K562 (cell line): ENCODE data around the gene SYF2. TPM values are rescaled to one million over a fixed set of nuclear protein-coding genes. Genes with fewer than 3 reads are reported as not detected.
A peak's percentile ranks its signal among the peaks of the same experiment; 100 is the strongest.

Source experiments
- BCL6 ChIP-seq: fragments of 250-450 bp; sonication (Bioruptor Pico); IDR thresholded peaks from 2 replicates; pipeline ENCODE4 v1.4.0; 2020
- CHD4 ChIP-seq: fragments of 200-600 bp; sonication (generic); IDR thresholded peaks from 3 replicates; pipeline ENCODE4 v1.6.1; 2012; ENCODE audit warnings: low read depth, mild to moderate bottlenecking, mixed read lengths, low read length, inconsistent platforms; ENCODE audit not compliant: insufficient read depth, insufficient replicate concordance, poor library complexity, severe bottlenecking
- DEAF1 ChIP-seq: fragments of 450-650 bp; formaldehyde crosslinking; IDR thresholded peaks from 2 replicates; pipeline ENCODE4 v1.4.0; 2020; ENCODE audit warnings: mild to moderate bottlenecking, moderate library complexity
- FOXJ3 ChIP-seq: sonication (generic); formaldehyde crosslinking; IDR thresholded peaks from 2 replicates; pipeline ENCODE4 v1.4.0; 2020; ENCODE audit warnings: mild to moderate bottlenecking, missing genetic modification reagents
- FOXO4 ChIP-seq: fragments of 450-650 bp; formaldehyde crosslinking; IDR thresholded peaks from 2 replicates; pipeline ENCODE4 v1.4.0; 2020; ENCODE audit warnings: mild to moderate bottlenecking, moderate library complexity
- HDAC2 ChIP-seq: fragments of 450-650 bp; IDR thresholded peaks from 2 replicates; pipeline ENCODE4 v1.6.1; 2016; ENCODE audit warnings: mild to moderate bottlenecking
- KAT2B ChIP-seq: IDR thresholded peaks from one replicate; pipeline ENCODE4 v1.6.1; 2012; ENCODE audit warnings: low read depth, mild to moderate bottlenecking, control low read depth, inconsistent platforms, low read length, moderate library complexity
- KLF10 ChIP-seq: fragments of 250-450 bp; sonication (Bioruptor Pico); IDR thresholded peaks from 2 replicates; pipeline ENCODE4 v1.6.1; 2021; ENCODE audit warnings: matching md5 sums
- LEF1 ChIP-seq: fragments of 450-650 bp; IDR thresholded peaks from 2 replicates; pipeline ENCODE4 v1.6.1; 2016; ENCODE audit warnings: mild to moderate bottlenecking
- MAFK ChIP-seq: IDR thresholded peaks from 2 replicates; pipeline ENCODE4 v1.6.1; 2011; ENCODE audit warnings: low read length, improper control_type of control experiment
- MED1 ChIP-seq: sonication (generic); formaldehyde crosslinking; IDR thresholded peaks from 2 replicates; pipeline ENCODE4 v1.8.1; 2023; ENCODE audit warnings: missing genetic modification reagents, borderline replicate concordance
- MYC ChIP-seq, 2 experiments: fragments of 250-450 bp in 1 of 2; sonication (Bioruptor Pico) in 1 of 2; IDR thresholded peaks; 2 replicates each; pipeline versions ENCODE4 v1.5.1 to v1.6.1; 2012 to 2021; ENCODE audit warnings: low read depth in 2 of 2, borderline replicate concordance in 1 of 2, improper control_type of control experiment in 1 of 2, low read length in 1 of 2, mild to moderate bottlenecking in 1 of 2, moderate library complexity in 1 of 2
- PTBP1 ChIP-seq: fragments of 200-400 bp; formaldehyde crosslinking; IDR thresholded peaks from 2 replicates; pipeline ENCODE4 v1.6.1; 2017; ENCODE audit warnings: low read depth, low read length
- PYGO2 ChIP-seq: fragments of 450-650 bp; IDR thresholded peaks from 2 replicates; pipeline ENCODE4 v1.6.1; 2016; ENCODE audit warnings: mild to moderate bottlenecking, missing genetic modification characterization, moderate library complexity, missing compliant biosample characterization
- RBM39 ChIP-seq: fragments of 200-400 bp; formaldehyde crosslinking; optimal IDR thresholded peaks from 2 replicates; pipeline ENCODE3; 2018; ENCODE audit warnings: low read depth, low read length
- SAFB ChIP-seq: fragments of 200-400 bp; formaldehyde crosslinking; IDR thresholded peaks from 2 replicates; pipeline ENCODE4 v1.6.1; 2017; ENCODE audit warnings: low read depth, low read length, borderline replicate concordance
- SIN3A ChIP-seq, 2 experiments: fragments of 150-350 bp in 1 of 2; IDR thresholded peaks; 2 replicates each; pipeline ENCODE4 v1.6.1; 2011 to 2016; ENCODE audit warnings: borderline replicate concordance in 2 of 2, low read depth in 2 of 2, low read length in 2 of 2, mild to moderate bottlenecking in 2 of 2, moderate library complexity in 2 of 2; ENCODE audit not compliant: control insufficient read depth in 1 of 2
- SMARCE1 ChIP-seq: fragments of 450-650 bp; IDR thresholded peaks from 2 replicates; pipeline ENCODE4 v1.7.1; 2016; ENCODE audit warnings: mild to moderate bottlenecking
- USF2 ChIP-seq: sonication (generic); formaldehyde crosslinking; IDR thresholded peaks from 2 replicates; pipeline ENCODE4 v1.5.0; 2020; ENCODE audit warnings: missing genetic modification reagents
- ZNF197 ChIP-seq: fragments of 200-800 bp; sonication (Bioruptor generic); IDR thresholded peaks from 2 replicates; pipeline ENCODE4 v1.6.1; 2016; ENCODE audit warnings: low read depth, missing genetic modification characterization, missing compliant biosample characterization
- ZNF699 ChIP-seq: fragments of 250-450 bp; sonication (Bioruptor Pico); IDR thresholded peaks from 2 replicates; pipeline ENCODE4 v1.8.0; 2021; ENCODE audit warnings: mild to moderate bottlenecking, moderate library complexity; ENCODE audit not compliant: insufficient replicate concordance
- polyA plus RNA-seq, 8 experiments: library from polyadenylated mRNA; depleted of rRNA in 4 of 8; stranded (reverse) in 5 of 8; unstranded in 3 of 8; fragments of >200 nt; fragmentation: Nextera tagmentation in 2 of 8; fragmentation: Illumina TruSeq in 1 of 8; extraction: Ambion mirVana in 2 of 8; extraction: Trizol in 1 of 8; gene quantifications; 2 replicates each; pipeline versions ENCODE4 v1.2.1 to v1.2.3, GENCODE V29; 2011 to 2014; ENCODE audit warnings: inconsistent platforms in 1 of 8, missing spikeins in 1 of 8
- total RNA-seq, 7 experiments: library from RNA; depleted of rRNA in 6 of 7; stranded (reverse); fragments of >200 nt in 6 of 7; fragmentation: Illumina TruSeq in 2 of 7; extraction: Trizol in 2 of 7; gene quantifications; 2 replicates each; pipeline versions ENCODE4 v1.2.1 to v1.2.3, GENCODE V29; 2011 to 2021; ENCODE audit warnings: low replicate concordance in 1 of 7
- TF ChIP-seq, protein P1 (sequence below): fragments of 450-650 bp; IDR thresholded peaks from 2 replicates; pipeline ENCODE4 v1.6.1; 2016; ENCODE audit warnings: antibody characterized with exemption

SYF2 gene
- total and polyA plus RNA-seq, 9 of the 15 experiments (the other 6 are each of a cell fraction or from before 2014, with no cell fraction given), result 20.9 to 69.0 (median 43.2) TPM

- TF ChIP-seq SIN3A (IDR thresholded peaks at IDR 0.05; ENCODE audit: borderline replicate concordance in 2 of 2, control insufficient read depth in 1 of 2, low read depth in 2 of 2, low read length in 2 of 2), result peak; percentile 94 to 98
- no peak for TF ChIP-seq BCL6
- no peak for TF ChIP-seq PYGO2
- 0 out of 2 replicates have a peak, but pooled peaks have one; percentile 22 for TF ChIP-seq PTBP1
- TF ChIP-seq MED1 (CRISPR knock-in tag), result no peak
- no peak for TF ChIP-seq CHD4
- TF ChIP-seq DEAF1 (CRISPR knock-in tag), result peak; percentile 58
- TF ChIP-seq USF2 (CRISPR knock-in tag), result no peak
- no peak for TF ChIP-seq RBM39
- 0 out of 2 replicates have a peak, but pooled peaks have one; percentile 52 for TF ChIP-seq KLF10
- TF ChIP-seq KAT2B, result no peak
- no peak for TF ChIP-seq ZNF699 (CRISPR knock-in tag)
- TF ChIP-seq MAFK, result no peak; the same call in none of the 2 replicates
- peak; percentile 55 for TF ChIP-seq MYC (IDR thresholded peaks at IDR 0.05; ENCODE audit: low read depth, low read length)
- peak; percentile 14; the same call in 1 of the 2 replicates for TF ChIP-seq MYC (CRISPR knock-in tag; IDR thresholded peaks at IDR 0.05; ENCODE audit: borderline replicate concordance, low read depth)
- no peak for TF ChIP-seq FOXJ3
- peak; percentile 52; the same call in 1 of the 2 replicates for TF ChIP-seq SMARCE1
- no peak; the same call in none of the 2 replicates for TF ChIP-seq LEF1
- no peak for TF ChIP-seq ZNF197 (CRISPR knock-in tag)
- peak; percentile 78; the same call in 1 of the 2 replicates for TF ChIP-seq HDAC2
- peak; percentile 90; the same call in 1 of the 2 replicates for TF ChIP-seq FOXO4 (CRISPR knock-in tag)
- TF ChIP-seq SAFB, result peak; percentile 39; the same call in 1 of the 2 replicates
- TF ChIP-seq, protein P1, sequence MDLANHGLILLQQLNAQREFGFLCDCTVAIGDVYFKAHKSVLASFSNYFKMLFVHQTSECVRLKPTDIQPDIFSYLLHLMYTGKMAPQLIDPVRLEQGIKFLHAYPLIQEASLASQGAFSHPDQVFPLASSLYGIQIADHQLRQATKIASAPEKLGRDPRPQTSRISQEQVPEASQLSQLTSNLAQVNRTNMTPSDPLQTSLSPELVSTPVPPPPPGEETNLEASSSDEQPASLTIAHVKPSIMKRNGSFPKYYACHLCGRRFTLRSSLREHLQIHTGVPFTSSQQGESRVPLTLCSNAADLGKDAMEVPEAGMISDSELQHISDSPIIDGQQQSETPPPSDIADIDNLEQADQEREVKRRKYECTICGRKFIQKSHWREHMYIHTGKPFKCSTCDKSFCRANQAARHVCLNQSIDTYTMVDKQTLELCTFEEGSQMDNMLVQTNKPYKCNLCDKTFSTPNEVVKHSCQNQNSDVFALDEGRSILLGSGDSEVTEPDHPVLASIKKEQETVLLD, result peak; percentile 100
Observed at GRCh38 chr1:25247024-25247828, 14.9 kb upstream of the SYF2 start, which contains the start of gene RSRP1 (continued).
